AG09319 (cell line): Measurements from ENCODE around the gene PCDHGA9.
A peak's percentile ranks its signal among the peaks of the same experiment; 100 is the strongest.

ENCODE experiments used
- DNase-seq: peaks from one replicate; pipeline ENCODE4 v3.0.0-alpha.2; 2010; ENCODE audit warnings: low read depth; ENCODE audit errors: extremely low read depth
- CTCF ChIP-seq: IDR thresholded peaks from 2 replicates; pipeline ENCODE4 v1.5.1; 2011; ENCODE audit warnings: low read depth, mild to moderate bottlenecking, inconsistent platforms, low read length, moderate library complexity

Gene PCDHGA9

GRCh38 chr5:141402553-141403243 lies at the start of gene PCDHGA9:
PCDHGA9 (plus strand) TSS chr5:141402778; CDS start chr5:141402953, 175 bp downstream.
- no peak for DNase-seq
- TF ChIP-seq CTCF = peak; percentile 36

GRCh38 chr5:141354900-141355469 lies 47.6 kb upstream of the PCDHGA9 start, which contains the start of gene PCDHGA4:
PCDHGA4 (plus strand) TSS chr5:141355021; CDS start chr5:141355108, 87 bp downstream.
- peak; percentile 38 for TF ChIP-seq CTCF
- no peak for DNase-seq

GRCh38 chr5:141355641-141356040 lies 46.9 kb upstream of the PCDHGA9 start:
- no peak for TF ChIP-seq CTCF

GRCh38 chr5:141356133-141356532 lies 46.4 kb upstream of the PCDHGA9 start:
- no peak for DNase-seq

More at GRCh38 chr5:141355641-141356040, 46.9 kb upstream of the PCDHGA9 start:
- DNase-seq = no peak

GRCh38 chr5:141356950-141357349 lies 45.6 kb upstream of the PCDHGA9 start:
- no peak for DNase-seq
- no peak for TF ChIP-seq CTCF

More at GRCh38 chr5:141356133-141356532, 46.4 kb upstream of the PCDHGA9 start:
- no peak for TF ChIP-seq CTCF

GRCh38 chr5:141359790-141360426 lies 42.7 kb upstream of the PCDHGA9 start, which contains the start of gene PCDHGB2:
PCDHGB2 (plus strand) TSS chr5:141359994; CDS start chr5:141360136, 142 bp downstream.
- peak; percentile 29 for TF ChIP-seq CTCF
- DNase-seq = no peak

GRCh38 chr5:141360685-141361084 lies 41.9 kb upstream of the PCDHGA9 start:
- no peak for TF ChIP-seq CTCF
- no peak for DNase-seq
